K562 (cell line): ENCODE measurements around the gene H3-3A. TPM values are rescaled to one million over a fixed set of nuclear protein-coding genes. Genes with fewer than 3 reads are reported as not detected.

Experiments used
- ATF7 ChIP-seq: fragments of 450-650 bp; IDR thresholded peaks from 2 replicates; pipeline ENCODE4 v1.7.1; 2014; ENCODE audit warnings: mild to moderate bottlenecking, moderate library complexity
- CSDE1 ChIP-seq, 2 experiments: fragments of 450-650 bp; IDR thresholded peaks; 2 replicates each; pipeline ENCODE4 v1.6.1; 2016; ENCODE audit warnings: mild to moderate bottlenecking in 1 of 2
- ETV5 ChIP-seq: sonication (generic); formaldehyde crosslinking; IDR thresholded peaks from 2 replicates; pipeline ENCODE4 v1.4.0; 2020; ENCODE audit warnings: low read depth, mild to moderate bottlenecking, missing genetic modification reagents
- ETV6 ChIP-seq, 3 experiments: fragments of 150-350 bp in 1 of 3; sonication (generic) in 1 of 3; formaldehyde crosslinking in 1 of 3; IDR thresholded peaks; 2 replicates each; pipeline versions ENCODE4 v1.6.1 to v1.8.0; 2014 to 2022; ENCODE audit warnings: borderline replicate concordance in 2 of 3, low read depth in 2 of 3, antibody characterized with exemption in 1 of 3, low read length in 1 of 3, mild to moderate bottlenecking in 1 of 3, missing genetic modification reagents in 1 of 3
- MGA ChIP-seq: fragments of 450-650 bp; IDR thresholded peaks from 2 replicates; pipeline ENCODE4 v1.6.1; 2016; ENCODE audit warnings: mild to moderate bottlenecking, moderate library complexity
- ZNF408 ChIP-seq: fragments of 250-450 bp; sonication (Bioruptor Pico); IDR thresholded peaks from 2 replicates; pipeline ENCODE4 v1.4.0; 2020; ENCODE audit warnings: low read depth, mild to moderate bottlenecking, moderate library complexity
- ZSCAN29 ChIP-seq: fragments of 450-650 bp; IDR thresholded peaks from 2 replicates; pipeline ENCODE4 v1.6.1; 2017
- polyA plus RNA-seq, 8 experiments: library from polyadenylated mRNA; depleted of rRNA in 4 of 8; stranded (reverse) in 5 of 8; unstranded in 3 of 8; fragments of >200 nt; fragmentation: Nextera tagmentation in 2 of 8; fragmentation: Illumina TruSeq in 1 of 8; extraction: Ambion mirVana in 2 of 8; extraction: Trizol in 1 of 8; gene quantifications; 2 replicates each; pipeline versions ENCODE4 v1.2.1 to v1.2.3, GENCODE V29; 2011 to 2014; ENCODE audit warnings: inconsistent platforms in 1 of 8, missing spikeins in 1 of 8
- total RNA-seq, 7 experiments: library from RNA; depleted of rRNA in 6 of 7; stranded (reverse); fragments of >200 nt in 6 of 7; fragmentation: Illumina TruSeq in 2 of 7; extraction: Trizol in 2 of 7; gene quantifications; 2 replicates each; pipeline versions ENCODE4 v1.2.1 to v1.2.3, GENCODE V29; 2011 to 2021; ENCODE audit warnings: low replicate concordance in 1 of 7

Gene H3-3A
- total and polyA plus RNA-seq, 9 of the 15 experiments (the other 6 are each of a cell fraction or from before 2014, with no cell fraction given) = 426 to 1,083 (median 591) TPM

GRCh38 chr1:226086776-226087175 lies 24.3 kb downstream of the H3-3A start (continued):
- TF ChIP-seq MGA (0 out of 2 replicates have a peak, but pooled peaks have one; percentile 10), ATF7 (no peak), ZSCAN29 (no peak), ETV6 (IDR thresholded peaks at IDR 0.05; ENCODE audit: borderline replicate concordance in 1 of 2, low read depth in 2 of 2, low read length in 1 of 2) (no peak), ETV6 (CRISPR knock-in tag; IDR thresholded peaks at IDR 0.05; ENCODE audit: borderline replicate concordance) (no peak), ZNF408 (no peak), CSDE1 (IDR thresholded peaks at IDR 0.05) (no peak), ETV5 (CRISPR knock-in tag) (no peak)
- TF ChIP-seq, all 486 proteins: peak for 3
